ENCODE data around the gene STRBP. TPM values are rescaled to one million over a fixed set of nuclear protein-coding genes. Genes with fewer than 3 reads are reported as not detected.
A peak's percentile ranks its signal among the peaks of the same experiment; 100 is the strongest.

STRBP gene
- total and polyA plus RNA-seq, 9 of the 15 experiments (the other 6 are each of a cell fraction or from before 2014, with no cell fraction given), result 27.7 to 84.0 (median 70.2) TPM

DNA sequence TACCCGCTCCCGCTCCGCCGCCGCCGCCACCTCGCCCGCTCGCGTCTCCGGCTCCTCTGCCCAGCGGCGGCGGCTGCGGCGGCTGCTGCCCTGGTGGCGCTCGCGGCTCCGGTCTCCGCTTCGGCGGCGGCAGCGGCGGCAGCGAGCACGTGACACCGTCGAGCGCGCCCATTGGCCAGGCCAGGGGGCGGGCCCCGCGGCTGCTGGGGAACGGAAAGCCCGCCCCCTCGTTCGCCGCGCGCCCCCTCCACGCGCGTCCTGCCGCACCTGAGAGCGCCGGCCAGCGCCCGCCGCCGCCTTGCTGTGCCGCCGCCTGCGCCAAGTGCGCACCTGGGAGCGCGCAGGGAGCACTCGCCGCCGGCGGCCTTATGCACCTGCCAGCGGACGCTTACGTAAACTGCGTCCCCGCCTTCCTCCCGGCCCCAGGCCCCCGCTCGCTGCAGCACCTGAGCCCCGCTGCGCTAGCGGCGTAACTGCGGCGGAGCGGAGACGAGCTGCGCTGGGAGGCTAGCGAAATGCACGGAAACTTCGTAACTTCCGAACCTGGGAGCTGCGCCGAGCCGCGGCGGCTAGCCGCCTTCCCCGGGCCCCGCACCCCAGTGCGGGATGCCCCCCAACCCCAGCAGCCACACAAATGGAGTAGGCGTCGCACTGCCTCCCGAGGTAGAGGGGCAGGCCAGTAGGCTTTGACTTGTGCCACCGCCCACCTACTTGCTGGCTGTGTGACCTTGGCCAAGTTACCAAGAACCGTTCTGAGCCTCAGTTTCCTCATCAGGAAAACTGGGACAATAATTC, at the start of gene STRBP (continued):
- 0 out of 2 replicates have a peak, but pooled peaks have one; percentile 27 for TF ChIP-seq POLR2AphosphoS5 (IDR thresholded peaks at IDR 0.05; ENCODE audit: control insufficient read depth, insufficient read depth, low read depth, low read length)
- TF ChIP-seq NONO (IDR thresholded peaks at IDR 0.05; ENCODE audit: low read depth in 2 of 2, low read length in 1 of 2), result peak in 1 of 2 experiments; percentile 63; a peak in 1 of 4 replicates
- TF ChIP-seq LCOR (CRISPR knock-in tag; IDR thresholded peaks at IDR 0.05), result no peak
- TF ChIP-seq, protein P1, sequence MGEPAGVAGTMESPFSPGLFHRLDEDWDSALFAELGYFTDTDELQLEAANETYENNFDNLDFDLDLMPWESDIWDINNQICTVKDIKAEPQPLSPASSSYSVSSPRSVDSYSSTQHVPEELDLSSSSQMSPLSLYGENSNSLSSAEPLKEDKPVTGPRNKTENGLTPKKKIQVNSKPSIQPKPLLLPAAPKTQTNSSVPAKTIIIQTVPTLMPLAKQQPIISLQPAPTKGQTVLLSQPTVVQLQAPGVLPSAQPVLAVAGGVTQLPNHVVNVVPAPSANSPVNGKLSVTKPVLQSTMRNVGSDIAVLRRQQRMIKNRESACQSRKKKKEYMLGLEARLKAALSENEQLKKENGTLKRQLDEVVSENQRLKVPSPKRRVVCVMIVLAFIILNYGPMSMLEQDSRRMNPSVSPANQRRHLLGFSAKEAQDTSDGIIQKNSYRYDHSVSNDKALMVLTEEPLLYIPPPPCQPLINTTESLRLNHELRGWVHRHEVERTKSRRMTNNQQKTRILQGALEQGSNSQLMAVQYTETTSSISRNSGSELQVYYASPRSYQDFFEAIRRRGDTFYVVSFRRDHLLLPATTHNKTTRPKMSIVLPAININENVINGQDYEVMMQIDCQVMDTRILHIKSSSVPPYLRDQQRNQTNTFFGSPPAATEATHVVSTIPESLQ (CRISPR knock-in tag; IDR thresholded peaks at IDR 0.05), result no peak; the same call in 1 of the 2 replicates
- TF ChIP-seq HSF4 (CRISPR knock-in tag; IDR thresholded peaks at IDR 0.05; ENCODE audit: borderline replicate concordance), result no peak
- peak; percentile 4 to 32; a peak in 2 of 4 replicates for TF ChIP-seq SIX5 (IDR thresholded peaks at IDR 0.05; ENCODE audit: borderline replicate concordance in 1 of 2, insufficient read depth in 1 of 2, low read depth in 1 of 2, low read length in 2 of 2)
- TF ChIP-seq RB1 (IDR thresholded peaks at IDR 0.05; ENCODE audit: low read depth), result peak; percentile 72; the same call in 1 of the 2 replicates
- TF ChIP-seq RBBP5 (IDR thresholded peaks at IDR 0.05; ENCODE audit: borderline replicate concordance, insufficient read depth, low read length, poor library complexity, severe bottlenecking), result peak; percentile 78
- TF ChIP-seq, protein P2, sequence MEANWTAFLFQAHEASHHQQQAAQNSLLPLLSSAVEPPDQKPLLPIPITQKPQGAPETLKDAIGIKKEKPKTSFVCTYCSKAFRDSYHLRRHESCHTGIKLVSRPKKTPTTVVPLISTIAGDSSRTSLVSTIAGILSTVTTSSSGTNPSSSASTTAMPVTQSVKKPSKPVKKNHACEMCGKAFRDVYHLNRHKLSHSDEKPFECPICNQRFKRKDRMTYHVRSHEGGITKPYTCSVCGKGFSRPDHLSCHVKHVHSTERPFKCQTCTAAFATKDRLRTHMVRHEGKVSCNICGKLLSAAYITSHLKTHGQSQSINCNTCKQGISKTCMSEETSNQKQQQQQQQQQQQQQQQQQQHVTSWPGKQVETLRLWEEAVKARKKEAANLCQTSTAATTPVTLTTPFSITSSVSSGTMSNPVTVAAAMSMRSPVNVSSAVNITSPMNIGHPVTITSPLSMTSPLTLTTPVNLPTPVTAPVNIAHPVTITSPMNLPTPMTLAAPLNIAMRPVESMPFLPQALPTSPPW (CRISPR knock-in tag; IDR thresholded peaks at IDR 0.05), result peak; percentile 76
- TF ChIP-seq, protein P3, sequence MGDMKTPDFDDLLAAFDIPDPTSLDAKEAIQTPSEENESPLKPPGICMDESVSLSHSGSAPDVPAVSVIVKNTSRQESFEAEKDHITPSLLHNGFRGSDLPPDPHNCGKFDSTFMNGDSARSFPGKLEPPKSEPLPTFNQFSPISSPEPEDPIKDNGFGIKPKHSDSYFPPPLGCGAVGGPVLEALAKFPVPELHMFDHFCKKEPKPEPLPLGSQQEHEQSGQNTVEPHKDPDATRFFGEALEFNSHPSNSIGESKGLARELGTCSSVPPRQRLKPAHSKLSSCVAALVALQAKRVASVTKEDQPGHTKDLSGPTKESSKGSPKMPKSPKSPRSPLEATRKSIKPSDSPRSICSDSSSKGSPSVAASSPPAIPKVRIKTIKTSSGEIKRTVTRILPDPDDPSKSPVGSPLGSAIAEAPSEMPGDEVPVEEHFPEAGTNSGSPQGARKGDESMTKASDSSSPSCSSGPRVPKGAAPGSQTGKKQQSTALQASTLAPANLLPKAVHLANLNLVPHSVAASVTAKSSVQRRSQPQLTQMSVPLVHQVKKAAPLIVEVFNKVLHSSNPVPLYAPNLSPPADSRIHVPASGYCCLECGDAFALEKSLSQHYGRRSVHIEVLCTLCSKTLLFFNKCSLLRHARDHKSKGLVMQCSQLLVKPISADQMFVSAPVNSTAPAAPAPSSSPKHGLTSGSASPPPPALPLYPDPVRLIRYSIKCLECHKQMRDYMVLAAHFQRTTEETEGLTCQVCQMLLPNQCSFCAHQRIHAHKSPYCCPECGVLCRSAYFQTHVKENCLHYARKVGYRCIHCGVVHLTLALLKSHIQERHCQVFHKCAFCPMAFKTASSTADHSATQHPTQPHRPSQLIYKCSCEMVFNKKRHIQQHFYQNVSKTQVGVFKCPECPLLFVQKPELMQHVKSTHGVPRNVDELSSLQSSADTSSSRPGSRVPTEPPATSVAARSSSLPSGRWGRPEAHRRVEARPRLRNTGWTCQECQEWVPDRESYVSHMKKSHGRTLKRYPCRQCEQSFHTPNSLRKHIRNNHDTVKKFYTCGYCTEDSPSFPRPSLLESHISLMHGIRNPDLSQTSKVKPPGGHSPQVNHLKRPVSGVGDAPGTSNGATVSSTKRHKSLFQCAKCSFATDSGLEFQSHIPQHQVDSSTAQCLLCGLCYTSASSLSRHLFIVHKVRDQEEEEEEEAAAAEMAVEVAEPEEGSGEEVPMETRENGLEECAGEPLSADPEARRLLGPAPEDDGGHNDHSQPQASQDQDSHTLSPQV (IDR thresholded peaks at IDR 0.05), result peak; percentile 26; the same call in 1 of the 2 replicates
- TF ChIP-seq, protein P4, sequence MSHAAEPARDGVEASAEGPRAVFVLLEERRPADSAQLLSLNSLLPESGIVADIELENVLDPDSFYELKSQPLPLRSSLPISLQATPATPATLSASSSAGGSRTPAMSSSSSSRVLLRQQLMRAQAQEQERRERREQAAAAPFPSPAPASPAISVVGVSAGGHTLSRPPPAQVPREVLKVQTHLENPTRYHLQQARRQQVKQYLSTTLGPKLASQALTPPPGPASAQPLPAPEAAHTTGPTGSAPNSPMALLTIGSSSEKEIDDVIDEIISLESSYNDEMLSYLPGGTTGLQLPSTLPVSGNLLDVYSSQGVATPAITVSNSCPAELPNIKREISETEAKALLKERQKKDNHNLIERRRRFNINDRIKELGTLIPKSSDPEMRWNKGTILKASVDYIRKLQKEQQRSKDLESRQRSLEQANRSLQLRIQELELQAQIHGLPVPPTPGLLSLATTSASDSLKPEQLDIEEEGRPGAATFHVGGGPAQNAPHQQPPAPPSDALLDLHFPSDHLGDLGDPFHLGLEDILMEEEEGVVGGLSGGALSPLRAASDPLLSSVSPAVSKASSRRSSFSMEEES (CRISPR knock-in tag; IDR thresholded peaks at IDR 0.05), result peak; percentile 96
- TF ChIP-seq, protein P5, sequence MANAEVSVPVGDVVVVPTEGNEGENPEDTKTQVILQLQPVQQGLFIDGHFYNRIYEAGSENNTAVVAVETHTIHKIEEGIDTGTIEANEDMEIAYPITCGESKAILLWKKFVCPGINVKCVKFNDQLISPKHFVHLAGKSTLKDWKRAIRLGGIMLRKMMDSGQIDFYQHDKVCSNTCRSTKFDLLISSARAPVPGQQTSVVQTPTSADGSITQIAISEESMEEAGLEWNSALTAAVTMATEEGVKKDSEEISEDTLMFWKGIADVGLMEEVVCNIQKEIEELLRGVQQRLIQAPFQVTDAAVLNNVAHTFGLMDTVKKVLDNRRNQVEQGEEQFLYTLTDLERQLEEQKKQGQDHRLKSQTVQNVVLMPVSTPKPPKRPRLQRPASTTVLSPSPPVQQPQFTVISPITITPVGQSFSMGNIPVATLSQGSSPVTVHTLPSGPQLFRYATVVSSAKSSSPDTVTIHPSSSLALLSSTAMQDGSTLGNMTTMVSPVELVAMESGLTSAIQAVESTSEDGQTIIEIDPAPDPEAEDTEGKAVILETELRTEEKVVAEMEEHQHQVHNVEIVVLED (CRISPR knock-in tag; IDR thresholded peaks at IDR 0.05), result peak; percentile 61
- TF ChIP-seq CREM (IDR thresholded peaks at IDR 0.05; ENCODE audit: low read depth), result peak; percentile 19

Measured in K562 (cell line).